HG02884 (cell line): ENCODE measurements around the gene ARVCF.

Experiments used
- ATAC-seq: cut with Tn5 transposase; IDR thresholded peaks from one replicate; pipeline ENCODE4 v1.9.1; 2021; ENCODE audit warnings: mild to moderate bottlenecking, moderate library complexity; ENCODE audit not compliant: unreplicated experiment

The ARVCF gene

GRCh38 chr22:19963863-19964642 is 52.6 kb downstream of the ARVCF start:
- no peak for ATAC-seq

GRCh38 chr22:19962909-19963806 is 53.5 kb downstream of the ARVCF start:
- no peak for ATAC-seq

- no peak for ATAC-seq
Observed at GRCh38 chr22:19962246-19962908, 54.2 kb downstream of the ARVCF start.

GRCh38 chr22:19961868-19962245 is 54.8 kb downstream of the ARVCF start:
- ATAC-seq = no peak

- ATAC-seq = no peak
Observed at GRCh38 chr22:19961201-19961580, 55.4 kb downstream of the ARVCF start.

GRCh38 chr22:19960491-19961200 is 56.0 kb downstream of the ARVCF start:
- no peak for ATAC-seq

GRCh38 chr22:19959587-19960490 is 56.8 kb downstream of the ARVCF start:
- no peak for ATAC-seq

- ATAC-seq = no peak
Observed at GRCh38 chr22:19959043-19959586, 57.5 kb downstream of the ARVCF start.

GRCh38 chr22:19958083-19959042 is 58.3 kb downstream of the ARVCF start:
- ATAC-seq = no peak

GRCh38 chr22:19957445-19957844 is 59.2 kb downstream of the ARVCF start:
- ATAC-seq = no peak

GRCh38 chr22:19955241-19956128 is 61.1 kb downstream of the ARVCF start:
- ATAC-seq = no peak

- no peak for ATAC-seq
Observed at GRCh38 chr22:19951346-19951745, 65.3 kb downstream of the ARVCF start.

- no peak for ATAC-seq
Observed at GRCh38 chr22:19948057-19948760, 68.4 kb downstream of the ARVCF start.

- ATAC-seq = no peak
Observed at GRCh38 chr22:19943082-19944026, 73.3 kb downstream of the ARVCF start.

- ATAC-seq = no peak
Observed at GRCh38 chr22:19942157-19943081, 74.2 kb downstream of the ARVCF start.
